ENCODE results near the gene CMIP.

CMIP gene

GRCh38 chr16:81620796-81621195 lies 176.2 kb downstream of the CMIP start:
- DNase-seq (ENCODE audit: low read depth): peak; percentile 56
- H3K4me3 ChIP-seq (ENCODE audit: low read length): no peak overlapping the region
- no peak for TF ChIP-seq CTCF (IDR thresholded peaks at IDR 0.05; ENCODE audit: insufficient read depth, low read depth, low read length, missing control alignments)

- DNase-seq (ENCODE audit: low read depth): peak; percentile 99
- peak; percentile 5 for TF ChIP-seq CTCF (IDR thresholded peaks at IDR 0.05; ENCODE audit: insufficient read depth, low read depth, low read length, missing control alignments)
- H3K4me3 ChIP-seq (ENCODE audit: low read length): no peak overlapping the region
Observed at GRCh38 chr16:81621496-81621895, 176.9 kb downstream of the CMIP start.

GRCh38 chr16:81623365-81624102 lies 178.9 kb downstream of the CMIP start:
- peak; percentile 57 for TF ChIP-seq CTCF (IDR thresholded peaks at IDR 0.05; ENCODE audit: insufficient read depth, low read depth, low read length, missing control alignments)
- H3K4me3 ChIP-seq (ENCODE audit: low read length): no peak overlapping the region
- peak; percentile 58 for DNase-seq (ENCODE audit: low read depth)

- H3K4me3 ChIP-seq (ENCODE audit: low read length): no peak overlapping the region
Observed at GRCh38 chr16:81624403-81624759, 179.8 kb downstream of the CMIP start.

GRCh38 chr16:81624760-81625543 lies 180.3 kb downstream of the CMIP start:
- no peak overlapping the region for H3K4me3 ChIP-seq (ENCODE audit: low read length)
- TF ChIP-seq CTCF (IDR thresholded peaks at IDR 0.05; ENCODE audit: insufficient read depth, low read depth, low read length, missing control alignments): no peak
- peak; percentile 57 for DNase-seq (ENCODE audit: low read depth)

More at GRCh38 chr16:81624403-81624759, 179.8 kb downstream of the CMIP start:
- no peak for DNase-seq (ENCODE audit: low read depth)
- no peak for TF ChIP-seq CTCF (IDR thresholded peaks at IDR 0.05; ENCODE audit: insufficient read depth, low read depth, low read length, missing control alignments)

- DNase-seq (ENCODE audit: low read depth): peak; percentile 75
- H3K4me3 ChIP-seq (ENCODE audit: low read length): no peak overlapping the region
- TF ChIP-seq CTCF (IDR thresholded peaks at IDR 0.05; ENCODE audit: insufficient read depth, low read depth, low read length, missing control alignments): no peak
Observed at GRCh38 chr16:81625544-81626153, 181.0 kb downstream of the CMIP start.
